AG10803 (cell line): ENCODE measurements around the gene FKBP10.
"Not testable (repeated sequence)": the region's sequence is repeated elsewhere in the genome, so short reads cannot be mapped to it uniquely, and the experiment has no call there.

ENCODE experiments used
- DNase-seq: peaks from one replicate; pipeline ENCODE4 v3.0.0; 2010; ENCODE audit warnings: low read depth
- H3K4me3 ChIP-seq: 2 replicates; pipeline ENCODE4 v1.5.1; 2011; ENCODE audit warnings: mild to moderate bottlenecking, low read length, control low read depth
- CTCF ChIP-seq: conservative IDR thresholded peaks from 2 replicates; pipeline ENCODE4 v1.5.1; 2011; ENCODE audit warnings: mild to moderate bottlenecking, low read length, control low read depth, inconsistent platforms

The FKBP10 gene

GRCh38 chr17:41822216-41823140 lies 9.7 kb downstream of the FKBP10 start:
- no peak for TF ChIP-seq CTCF
- no peak for DNase-seq
- no peak overlapping the region for H3K4me3 ChIP-seq

DNA sequence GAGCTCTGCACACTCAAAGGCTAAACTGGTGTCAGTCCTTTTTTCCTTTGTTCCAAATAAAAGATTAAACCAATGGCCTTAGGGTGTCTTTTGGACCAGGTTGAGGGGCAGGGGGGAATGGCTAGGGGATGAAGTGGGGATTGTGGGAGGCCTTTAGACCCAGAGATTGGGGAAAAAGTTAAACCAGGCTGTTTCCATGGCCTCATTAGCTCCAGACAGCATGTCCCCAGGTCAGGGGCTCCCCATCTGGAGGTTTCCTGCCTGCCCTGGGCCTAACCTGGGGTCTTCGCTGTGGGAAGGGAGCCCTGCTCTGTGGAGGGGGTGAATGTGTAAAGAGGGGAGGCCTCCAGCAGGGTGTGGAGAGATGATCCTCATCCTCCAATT lies 10.3 kb downstream of the FKBP10 start:
- no peak overlapping the region for H3K4me3 ChIP-seq
- DNase-seq = no peak
- TF ChIP-seq CTCF = no peak

GRCh38 chr17:41823580-41823979 lies 10.8 kb downstream of the FKBP10 start:
- no peak overlapping the region for H3K4me3 ChIP-seq
- no peak for TF ChIP-seq CTCF
- no peak for DNase-seq

- TF ChIP-seq CTCF = no peak
- DNase-seq = peak; percentile 71
- H3K4me3 ChIP-seq = no peak overlapping the region
Observed at GRCh38 chr17:41824086-41824485, 11.3 kb downstream of the FKBP10 start.

- DNase-seq = no peak
- no peak overlapping the region for H3K4me3 ChIP-seq
- no peak for TF ChIP-seq CTCF
Observed at GRCh38 chr17:41825175-41825845, 12.5 kb downstream of the FKBP10 start.

GRCh38 chr17:41829961-41830360 lies 17.2 kb downstream of the FKBP10 start:
- DNase-seq, H3K4me3 ChIP-seq: not testable (repeated sequence)

DNA sequence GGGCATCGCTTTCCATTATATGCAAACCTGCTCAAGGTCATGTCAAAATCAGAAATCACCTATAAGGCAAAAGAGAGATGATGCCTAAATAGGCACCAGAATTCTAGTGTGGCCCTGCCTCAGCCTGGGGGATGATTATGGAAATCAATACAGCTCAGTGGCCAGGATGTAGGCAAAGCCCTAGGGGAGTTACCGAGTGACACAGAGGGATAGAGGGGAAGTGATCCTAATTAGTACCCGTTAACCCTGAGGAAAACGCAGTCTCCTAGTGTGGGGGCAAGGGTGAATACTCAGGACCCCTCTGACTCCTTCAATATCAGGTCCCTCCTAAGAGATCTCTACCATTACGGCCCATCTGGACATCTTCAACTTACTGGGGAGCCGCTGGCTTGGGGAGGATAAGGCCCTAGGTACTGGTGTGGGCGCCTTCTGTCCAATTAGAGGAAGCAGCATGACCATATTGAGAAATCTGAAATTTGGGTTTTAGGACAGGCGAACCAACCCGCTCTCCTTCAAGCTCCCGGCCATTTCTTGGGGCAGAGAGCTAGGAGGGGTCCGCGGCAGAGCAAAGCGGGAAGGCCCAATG lies 22.5 kb downstream of the FKBP10 start:
- no peak for DNase-seq
- no peak for TF ChIP-seq CTCF

More for the DNA sequence above, 22.5 kb downstream of the FKBP10 start:
- peak overlapping the region; percentile 78 for H3K4me3 ChIP-seq
